Subcutaneous preadipocyte (primary cell): Measurements from ENCODE around the gene CSPG5. TPM values are rescaled to one million over a fixed set of nuclear protein-coding genes. Genes with fewer than 3 reads are reported as not detected.

Experiments
- small RNA-seq: library from RNA; depleted of rRNA; stranded (forward); fragments of <200 nt; gene quantifications from one replicate; pipeline ENCODE3, GENCODE V24; 2012
- total RNA-seq: library from RNA; depleted of rRNA; stranded (reverse); fragments of >200 nt; gene quantifications from 2 replicates; pipeline ENCODE4 v1.2.3, GENCODE V29; 2012

Gene CSPG5
- 0.20 and 0.37 TPM in 2 replicates for total RNA-seq

GRCh38 chr3:47578691-47579632 is at the start of gene CSPG5:
Gene CSPG5, minus strand, starts transcription at chr3:47578865. Its CDS starts 172 bp downstream, at chr3:47578693.

GRCh38 chr3:47513125-47513929 is 65.3 kb downstream of the CSPG5 start, which contains the start of gene ELP6:
Gene ELP6, minus strand, starts transcription at chr3:47513712. Its CDS starts 122 bp downstream, at chr3:47513590.

Small RNA genes within 50 kb of the gene (small RNA-seq; reads per million reads assigned to genes)
- gene RN7SL870P = not detected

Other genes starting within 250 kb of the CSPG5 start
- gene PTPN23, start 197.8 kb downstream of the CSPG5 start, total RNA-seq = 23.1 and 42.6 TPM in 2 replicates
- gene SCAP, start 102.9 kb downstream of the CSPG5 start, total RNA-seq = 71.3 and 79.0 TPM in 2 replicates
- gene ELP6, start 65.2 kb downstream of the CSPG5 start, total RNA-seq = 25.0 and 29.9 TPM in 2 replicates
- gene SMARCC1, start 203.0 kb upstream of the CSPG5 start, total RNA-seq = 38.2 and 49.3 TPM in 2 replicates
- 68.0 and 91.9 TPM in 2 replicates for gene DHX30, start 224.3 kb upstream of the CSPG5 start, total RNA-seq